Mesenteric fat pad (tissue), 1 donor: Measurements from ENCODE around the gene MAST2. TPM values are rescaled to one million over a fixed set of nuclear protein-coding genes. Genes with fewer than 3 reads are reported as not detected.
"Not testable (repeated sequence)": the region's sequence is repeated elsewhere in the genome, so short reads cannot be mapped to it uniquely, and the experiment has no call there.

Experiments
- DNase-seq: peaks from one replicate; pipeline ENCODE4 v3.0.0-alpha.2; 2020; ENCODE audit warnings: low spot score
- total RNA-seq: library from RNA; stranded (reverse); fragmentation: NEBNext Ultra II Directional; extraction: Animal tissue kit (Norgen Biotek cat#: 25700); gene quantifications from one replicate; pipeline ENCODE4 v1.2.1, GENCODE V29; 2021
- donor health status: DM: yes; HTN: yes; CAD: no.

The MAST2 gene
- total RNA-seq, 1 donor from 2014 or later = 24.8 TPM

- no peak for DNase-seq
Measured at GRCh38 chr1:45809761-45810160, 6.3 kb downstream of the MAST2 start.

- DNase-seq = no peak
Measured at GRCh38 chr1:45814776-45815175, 11.4 kb downstream of the MAST2 start.

GRCh38 chr1:45815667-45816458 is 12.5 kb downstream of the MAST2 start:
- no peak for DNase-seq

GRCh38 chr1:45820173-45820572 is 16.8 kb downstream of the MAST2 start:
- DNase-seq = no peak

GRCh38 chr1:45820788-45821187 is 17.4 kb downstream of the MAST2 start:
- no peak for DNase-seq

GRCh38 chr1:45822644-45823043 is 19.2 kb downstream of the MAST2 start:
- no peak for DNase-seq

GRCh38 chr1:45824607-45825006 is 21.2 kb downstream of the MAST2 start:
- DNase-seq = no peak

GRCh38 chr1:45827256-45827655 is 23.8 kb downstream of the MAST2 start:
- DNase-seq = no peak

- no peak for DNase-seq
Measured at GRCh38 chr1:45828841-45829240, 25.4 kb downstream of the MAST2 start.

- no peak for DNase-seq
Measured at GRCh38 chr1:45833361-45833760, 29.9 kb downstream of the MAST2 start.

GRCh38 chr1:45834689-45835088 is 31.3 kb downstream of the MAST2 start:
- DNase-seq = no peak

- DNase-seq = no peak
Measured at GRCh38 chr1:45836451-45836850, 33.0 kb downstream of the MAST2 start.

- DNase-seq = not testable (repeated sequence)
Measured at GRCh38 chr1:45836861-45837260, 33.4 kb downstream of the MAST2 start.

GRCh38 chr1:45838322-45838721 is 34.9 kb downstream of the MAST2 start:
- not testable (repeated sequence) for DNase-seq

GRCh38 chr1:45840704-45841103 is 37.3 kb downstream of the MAST2 start:
- no peak for DNase-seq

GRCh38 chr1:45842786-45843185 is 39.4 kb downstream of the MAST2 start:
- DNase-seq = no peak

- no peak for DNase-seq
Measured at GRCh38 chr1:45843474-45843905, 40.1 kb downstream of the MAST2 start.

GRCh38 chr1:45844000-45844399 is 40.6 kb downstream of the MAST2 start:
- not testable (repeated sequence) for DNase-seq

- no peak for DNase-seq
Measured at GRCh38 chr1:45846931-45847330, 43.5 kb downstream of the MAST2 start.

- no peak for DNase-seq
Measured at GRCh38 chr1:45848097-45848496, 44.7 kb downstream of the MAST2 start.

- no peak for DNase-seq
Measured at GRCh38 chr1:45848714-45849113, 45.3 kb downstream of the MAST2 start.

GRCh38 chr1:45850017-45850416 is 46.6 kb downstream of the MAST2 start:
- DNase-seq = no peak

- no peak for DNase-seq
Measured at GRCh38 chr1:45854724-45855123, 51.3 kb downstream of the MAST2 start.
